DMS114 treated with DMSO at 0.1 percent for 48 hours (cell line): ENCODE results near the gene SLC6A13.
"Not testable (repeated sequence)": the region's sequence is repeated elsewhere in the genome, so short reads cannot be mapped to it uniquely, and the experiment has no call there.

ENCODE experiments used
- DNase-seq: peaks from one replicate; lab custom pipeline; 2025; ENCODE audit not compliant: unreplicated experiment; lab: John Stamatoyannopoulos, UW

Gene SLC6A13

DNA sequence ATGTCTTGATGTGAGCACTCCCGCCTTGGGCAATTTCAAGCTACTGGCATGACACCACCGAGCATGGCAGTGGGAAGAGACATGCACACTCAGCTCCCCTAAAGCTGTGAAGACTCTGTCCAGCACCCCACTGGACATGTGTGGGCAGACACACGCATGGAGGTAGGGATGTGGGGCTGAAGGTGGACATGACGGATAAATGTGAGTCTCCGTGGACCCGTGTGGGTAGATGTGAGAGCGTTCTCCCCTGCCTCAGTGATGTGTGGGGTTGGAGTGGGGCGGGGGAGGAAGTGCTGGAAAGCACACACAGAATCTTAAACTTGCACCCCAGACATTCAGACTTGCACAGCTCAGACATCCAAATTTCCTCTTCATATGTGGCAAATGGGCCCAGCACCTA is 61.3 kb downstream of the SLC6A13 start:
- no peak for DNase-seq

DNA sequence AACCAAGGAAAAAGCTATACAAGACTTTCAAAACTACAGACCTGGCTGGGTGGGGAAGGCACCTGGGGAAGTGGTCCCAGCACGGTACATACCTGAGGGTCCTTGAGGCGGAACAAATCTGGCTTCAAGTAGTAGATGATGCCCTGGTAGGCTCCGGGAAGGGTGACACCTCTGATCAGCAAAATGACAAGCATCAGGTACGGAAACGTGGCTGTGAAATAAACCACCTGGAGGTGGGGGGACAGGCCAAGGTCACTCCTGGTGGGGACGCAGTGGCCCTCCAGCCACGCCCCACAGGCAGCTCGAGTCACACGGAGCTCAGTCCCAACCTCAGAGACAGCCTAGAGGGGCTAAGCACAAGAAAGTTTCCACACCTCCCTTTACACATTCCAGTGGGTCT is 63.9 kb downstream of the SLC6A13 start:
- DNase-seq: no peak

DNA sequence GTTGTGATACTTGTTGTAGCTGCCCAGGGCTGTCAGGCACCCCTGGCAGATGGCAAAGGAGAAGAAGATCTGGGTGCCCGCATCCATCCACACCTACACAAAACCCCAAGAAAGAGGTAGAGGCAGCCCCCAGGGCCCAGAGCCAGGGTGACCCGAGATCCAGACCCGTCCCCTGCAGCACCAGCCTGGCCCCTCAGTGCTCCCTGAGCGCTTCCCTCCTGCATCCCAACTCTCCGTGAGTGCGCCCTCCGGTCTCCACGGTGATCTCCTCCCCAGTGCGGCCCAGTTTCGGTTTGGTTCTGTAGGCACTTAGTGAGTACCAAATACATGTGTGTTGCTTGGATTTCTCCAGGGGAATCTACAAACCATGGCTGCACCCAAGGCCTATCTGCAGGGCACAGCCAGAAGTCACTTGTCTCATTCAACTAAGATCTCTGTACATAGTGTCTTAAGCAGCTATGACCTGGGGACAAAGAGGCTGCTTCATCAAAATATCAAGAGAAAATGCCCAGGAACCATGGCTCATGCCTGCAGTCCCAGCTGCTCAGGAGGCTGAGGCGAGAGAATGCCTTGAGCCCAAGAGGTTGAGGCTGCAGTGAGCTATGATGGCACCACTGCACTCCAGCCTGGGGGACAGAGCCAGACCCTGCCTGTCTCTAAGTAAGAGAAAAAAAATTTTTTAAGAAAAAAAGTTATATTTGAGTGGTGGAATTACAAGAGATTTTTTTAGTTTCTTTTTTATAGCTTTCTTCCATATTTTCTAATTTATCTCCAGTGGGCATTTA is 64.5 kb downstream of the SLC6A13 start:
- no peak for DNase-seq

DNA sequence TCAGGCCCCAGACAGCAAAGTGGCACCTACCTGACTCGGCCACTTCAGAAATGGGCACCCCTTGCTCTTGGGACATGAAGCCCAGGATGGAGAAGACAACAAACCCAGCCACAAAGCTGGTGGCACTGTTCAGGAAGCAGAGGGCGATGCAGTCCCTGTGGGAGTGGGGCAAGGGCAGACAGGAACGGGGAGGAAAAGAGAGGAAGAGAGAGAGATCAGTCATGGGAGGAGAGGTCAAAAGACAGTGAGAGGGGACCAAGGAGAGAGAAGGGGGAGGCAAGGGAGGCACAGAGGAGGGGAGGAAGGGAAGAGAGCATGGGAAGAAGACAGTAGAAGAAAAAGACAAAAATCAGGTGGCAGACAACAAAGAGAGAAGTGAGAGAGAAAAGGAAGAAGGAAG is 65.3 kb downstream of the SLC6A13 start:
- no peak for DNase-seq

DNA sequence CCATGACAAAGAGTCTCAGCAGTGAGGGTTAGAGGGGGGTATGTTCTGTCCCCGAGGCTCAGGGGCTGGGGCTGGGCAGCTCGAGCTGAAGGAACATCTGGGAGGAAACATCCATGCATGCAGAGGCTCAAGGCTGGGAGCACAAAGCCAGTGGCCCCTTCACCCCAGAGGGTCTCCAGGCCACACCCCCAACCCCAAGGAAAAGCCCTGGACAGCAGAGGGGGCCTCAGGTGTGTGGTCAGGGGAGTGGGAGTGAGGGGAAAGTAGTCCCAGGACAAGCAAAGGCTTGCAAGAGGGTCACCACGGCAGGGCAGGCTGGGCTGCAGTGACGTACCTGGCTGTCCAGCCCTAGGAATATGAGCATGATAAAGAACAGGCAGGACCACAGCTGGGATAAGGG is 66.2 kb downstream of the SLC6A13 start:
- no peak for DNase-seq

DNA sequence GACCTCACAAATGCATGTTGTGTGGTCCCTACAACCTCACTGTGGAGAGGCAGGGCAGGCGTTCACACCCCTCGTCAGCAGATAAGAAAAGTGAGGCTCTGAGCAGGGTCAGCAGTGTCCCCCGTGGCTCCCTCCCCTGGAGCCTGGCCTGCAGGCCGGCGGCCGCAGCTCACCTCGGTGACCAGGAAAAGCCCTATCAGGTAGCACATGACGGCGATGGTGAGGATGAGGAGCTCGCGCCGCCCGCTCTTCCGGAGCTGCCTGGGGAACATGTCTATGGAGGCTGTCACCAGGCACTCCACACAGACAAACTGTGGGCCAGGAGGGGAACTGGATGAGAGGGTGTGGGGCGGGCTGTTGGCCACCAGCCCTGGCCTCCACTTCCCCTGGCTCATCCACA is 66.7 kb downstream of the SLC6A13 start:
- DNase-seq: no peak

DNA sequence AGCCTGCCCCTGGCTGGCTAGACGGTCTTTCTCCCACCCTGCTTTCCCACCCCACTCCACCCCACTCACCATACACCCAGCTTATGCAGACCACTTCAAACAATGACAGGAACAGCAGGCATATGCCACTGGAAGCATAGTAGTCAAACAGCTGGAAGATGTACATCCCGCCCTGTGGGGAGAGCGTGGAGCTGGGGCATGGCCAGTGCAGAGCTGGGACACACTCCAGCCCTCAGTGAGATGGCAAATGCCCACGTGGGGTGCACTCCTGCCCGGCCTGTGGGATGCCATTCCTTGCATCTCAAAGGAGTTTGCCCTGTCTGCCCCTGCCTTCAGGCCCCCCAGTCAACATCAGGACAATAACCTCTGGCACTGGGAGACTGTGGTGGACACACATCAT is 67.5 kb downstream of the SLC6A13 start:
- no peak for DNase-seq

DNA sequence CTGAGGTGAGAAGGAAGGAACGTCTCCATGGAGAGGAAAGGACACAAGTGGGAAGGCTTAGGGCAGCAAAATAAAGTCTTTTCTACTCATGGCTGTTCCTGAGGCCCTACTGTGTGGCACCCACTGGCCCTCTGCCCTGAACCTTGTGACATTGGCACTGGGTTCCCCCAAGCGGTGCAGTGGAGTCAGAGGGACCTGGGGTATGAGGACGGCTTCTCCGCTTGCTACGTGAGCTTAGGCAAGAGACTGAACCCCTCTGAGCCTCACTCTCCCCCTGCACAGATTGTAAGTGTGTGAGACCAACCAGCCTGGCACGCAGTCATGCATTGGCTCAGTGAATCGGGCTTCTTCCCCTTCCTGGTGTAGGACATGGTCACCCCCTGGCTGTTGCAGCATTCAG is 68.4 kb downstream of the SLC6A13 start:
- DNase-seq: no peak

DNA sequence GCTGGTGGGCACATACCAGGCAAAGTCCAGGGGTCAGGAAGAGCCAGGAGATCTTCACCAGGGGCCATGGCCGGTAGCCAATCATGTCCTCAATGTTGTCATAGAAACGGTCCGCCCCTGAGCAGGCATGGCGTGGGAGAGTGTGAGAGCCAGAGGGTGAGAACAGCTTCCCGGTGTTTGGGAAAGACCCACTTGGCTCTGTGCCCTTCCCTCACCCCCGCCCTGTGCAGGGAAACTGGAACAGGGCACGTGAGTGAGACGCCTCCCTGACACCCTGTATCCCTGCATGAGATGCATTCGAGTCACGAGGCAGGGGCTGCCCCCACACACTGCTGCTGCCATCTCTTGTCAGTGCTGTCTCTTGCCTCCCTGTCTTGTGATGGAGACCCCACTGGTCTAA is 69.4 kb downstream of the SLC6A13 start:
- no peak for DNase-seq

DNA sequence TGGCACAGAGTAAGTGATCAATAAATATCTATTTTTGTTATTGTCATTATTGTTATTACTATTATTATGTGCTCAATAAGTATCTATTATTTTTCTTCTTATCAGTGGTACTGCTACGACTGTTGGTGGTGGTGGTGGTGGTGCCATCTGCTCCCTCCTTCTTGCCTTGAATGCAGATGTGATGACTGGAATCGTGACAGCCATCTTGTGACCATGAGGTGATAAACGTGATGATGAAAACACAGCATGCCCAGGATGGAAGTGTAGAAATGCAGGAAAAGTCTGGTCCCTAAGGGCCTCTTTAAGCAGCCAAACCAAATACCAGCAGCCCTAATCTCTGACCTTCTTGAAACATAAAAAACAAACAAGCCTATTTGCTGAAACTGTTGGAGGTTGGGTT is 71.1 kb downstream of the SLC6A13 start:
- DNase-seq: no peak

DNA sequence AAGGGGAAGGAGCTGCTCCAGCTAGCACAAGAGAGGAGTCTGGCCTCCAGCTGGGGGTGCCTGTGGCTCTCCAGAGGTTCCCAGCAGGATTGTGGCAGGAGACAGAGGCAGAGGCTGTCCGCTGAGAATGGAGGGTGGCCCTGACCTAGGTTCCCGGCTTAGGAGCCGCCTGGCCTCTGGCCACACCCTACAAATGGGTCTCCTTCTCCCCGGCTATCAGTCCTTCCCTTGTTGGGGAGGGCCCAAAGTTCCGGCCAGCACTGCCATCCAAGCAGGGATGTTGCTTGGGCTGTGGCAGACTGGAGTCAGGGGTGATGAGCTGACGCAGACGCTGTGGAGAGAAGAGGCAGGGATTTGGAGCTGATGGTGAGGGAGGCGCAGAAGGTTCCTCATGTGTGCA is 71.8 kb downstream of the SLC6A13 start:
- DNase-seq: no peak

DNA sequence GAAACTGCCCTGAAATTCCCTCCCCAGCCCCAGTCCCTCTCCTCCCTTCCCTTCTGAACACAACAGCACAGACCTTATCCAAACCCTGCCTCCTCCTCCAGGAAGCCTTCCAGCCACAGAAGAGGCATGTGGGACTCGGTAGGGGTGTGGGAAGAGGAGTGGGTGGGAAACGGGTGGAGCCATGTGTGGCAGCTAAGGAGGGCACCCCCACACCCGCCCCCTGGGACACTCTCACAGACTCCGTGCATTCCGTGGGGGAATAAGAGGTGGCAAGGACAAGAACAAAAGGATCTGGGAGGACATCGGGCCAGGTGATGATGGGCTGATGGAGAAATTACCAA is 73.0 kb downstream of the SLC6A13 start:
- DNase-seq: no peak

DNA sequence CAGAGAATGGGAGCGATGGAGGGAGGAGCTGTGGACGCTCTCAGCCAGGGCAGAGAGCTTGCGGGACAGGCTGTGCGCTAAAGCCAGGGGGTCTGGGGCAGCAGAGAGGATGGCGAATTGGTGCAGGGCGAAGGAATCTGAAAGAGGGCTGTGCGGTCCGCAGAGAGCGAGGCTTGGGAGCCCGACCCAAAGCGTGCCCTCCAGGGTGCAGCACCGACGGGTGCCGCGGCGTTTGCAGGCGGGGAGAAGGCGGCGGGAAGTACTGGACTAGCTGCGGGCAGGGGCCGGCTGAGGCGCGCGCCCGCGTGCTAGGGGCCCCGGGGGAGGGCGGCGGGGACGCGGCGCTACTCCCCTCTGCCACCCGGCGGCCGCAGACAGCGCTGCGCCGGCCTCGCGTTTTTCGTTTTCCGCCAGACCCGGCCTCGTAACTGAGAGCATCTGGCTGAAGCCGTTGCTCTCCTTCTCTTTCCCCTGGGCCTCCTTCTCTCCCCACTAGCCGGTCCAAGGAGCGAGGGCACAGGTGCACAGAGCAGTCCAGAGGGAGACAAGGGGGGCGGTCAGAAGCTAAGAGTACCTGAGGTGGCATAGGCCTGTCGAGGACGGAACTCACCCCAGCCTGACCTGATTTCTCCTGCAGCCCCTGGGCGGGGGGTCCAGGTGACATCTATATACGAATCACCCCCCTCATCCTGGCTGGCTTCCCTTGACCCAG is 73.6 kb downstream of the SLC6A13 start:
- peak; percentile 44 for DNase-seq

DNA sequence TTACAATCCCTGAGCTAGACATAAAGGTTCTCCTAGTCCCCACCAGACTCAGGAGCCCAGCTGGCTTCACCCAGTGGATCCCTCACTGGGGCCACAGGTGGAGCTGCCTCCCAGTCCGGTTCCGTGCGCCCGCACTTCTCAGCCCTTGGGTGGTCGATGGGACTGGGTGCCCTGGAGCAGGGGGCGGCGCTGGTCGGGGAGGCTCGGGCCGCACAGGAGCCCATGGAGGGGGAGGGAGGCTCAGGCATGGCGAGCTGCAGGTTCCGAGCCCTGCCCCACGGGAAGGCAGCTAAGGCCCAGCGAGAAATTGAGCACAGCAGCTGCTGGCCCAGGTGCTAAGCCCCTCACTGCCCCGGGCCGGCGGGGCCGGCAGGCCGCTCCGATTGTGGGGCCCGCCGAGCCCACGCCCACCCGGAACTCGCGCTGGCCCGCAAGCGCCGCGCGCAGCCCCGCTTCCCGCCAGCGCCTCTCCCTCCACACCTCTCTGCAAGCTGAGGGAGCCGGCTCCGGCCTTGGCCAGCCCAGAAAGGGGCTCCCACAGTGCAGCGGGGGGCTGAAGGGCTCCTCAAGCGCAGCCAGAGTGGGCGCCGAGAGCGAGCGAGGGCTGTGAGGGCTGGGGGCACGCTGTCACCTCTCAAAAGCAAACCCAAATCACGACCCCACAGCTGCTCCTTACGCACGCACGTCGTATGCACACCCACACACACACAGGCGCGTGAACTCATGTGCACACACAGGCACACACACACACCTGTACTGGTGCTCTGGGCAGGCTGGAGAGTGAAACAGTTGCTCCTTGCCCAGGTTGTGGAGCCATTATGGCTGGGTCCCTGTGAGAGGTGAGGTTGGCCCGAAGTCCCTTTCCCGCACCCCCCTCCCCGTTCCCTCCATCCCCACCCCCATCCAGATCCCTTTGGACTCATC is 74.4 kb downstream of the SLC6A13 start:
- not testable (repeated sequence) for DNase-seq

DNA sequence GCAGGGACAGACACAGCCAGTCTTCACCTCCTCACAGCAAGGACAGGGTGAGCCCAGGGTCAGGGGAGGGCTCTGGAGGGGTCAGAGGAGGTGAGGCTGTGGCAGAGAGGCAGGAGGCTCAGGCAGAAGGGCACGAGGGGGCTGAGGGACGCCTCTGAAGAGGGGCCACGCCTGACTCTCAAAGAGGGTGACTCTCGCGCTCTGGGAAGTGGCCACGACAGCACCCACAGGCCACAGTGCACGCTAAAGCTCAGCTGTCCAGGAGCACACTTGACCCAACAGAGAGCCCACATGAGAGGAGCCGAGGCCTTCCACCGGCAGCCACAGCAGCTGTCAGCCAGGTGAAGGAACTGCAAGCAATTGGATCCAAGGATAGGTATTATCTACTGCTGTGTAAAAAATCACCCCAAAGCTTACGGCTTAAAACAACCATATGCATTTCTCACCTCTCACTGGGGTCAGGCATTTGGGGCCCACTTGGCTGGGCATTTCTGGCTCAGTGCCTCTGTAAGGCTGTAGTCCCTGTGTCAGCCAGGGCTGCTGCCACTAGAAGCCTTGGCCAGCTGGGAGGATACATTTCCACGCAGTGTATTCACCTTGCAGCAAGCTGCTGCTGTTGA is 76.5 kb downstream of the SLC6A13 start:
- no peak for DNase-seq

DNA sequence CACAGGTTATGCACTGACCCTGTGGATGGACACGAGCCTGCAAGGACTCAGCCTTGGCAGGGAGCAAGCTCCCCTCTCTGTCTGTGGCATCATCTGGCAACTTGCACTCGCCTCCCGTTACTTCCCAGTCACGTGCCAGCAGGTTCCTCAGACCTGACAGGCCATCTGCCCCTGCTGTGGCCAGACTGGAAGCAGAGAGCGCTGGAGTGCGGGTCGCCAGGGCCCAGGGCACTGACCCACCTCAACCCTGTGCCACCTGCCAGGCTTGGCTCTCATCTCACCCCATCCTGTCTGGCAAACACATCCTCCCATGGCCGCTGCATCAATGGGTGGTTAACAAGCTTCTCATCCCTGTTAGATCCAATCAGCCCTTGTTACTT is 77.1 kb downstream of the SLC6A13 start:
- DNase-seq: no peak

DNA sequence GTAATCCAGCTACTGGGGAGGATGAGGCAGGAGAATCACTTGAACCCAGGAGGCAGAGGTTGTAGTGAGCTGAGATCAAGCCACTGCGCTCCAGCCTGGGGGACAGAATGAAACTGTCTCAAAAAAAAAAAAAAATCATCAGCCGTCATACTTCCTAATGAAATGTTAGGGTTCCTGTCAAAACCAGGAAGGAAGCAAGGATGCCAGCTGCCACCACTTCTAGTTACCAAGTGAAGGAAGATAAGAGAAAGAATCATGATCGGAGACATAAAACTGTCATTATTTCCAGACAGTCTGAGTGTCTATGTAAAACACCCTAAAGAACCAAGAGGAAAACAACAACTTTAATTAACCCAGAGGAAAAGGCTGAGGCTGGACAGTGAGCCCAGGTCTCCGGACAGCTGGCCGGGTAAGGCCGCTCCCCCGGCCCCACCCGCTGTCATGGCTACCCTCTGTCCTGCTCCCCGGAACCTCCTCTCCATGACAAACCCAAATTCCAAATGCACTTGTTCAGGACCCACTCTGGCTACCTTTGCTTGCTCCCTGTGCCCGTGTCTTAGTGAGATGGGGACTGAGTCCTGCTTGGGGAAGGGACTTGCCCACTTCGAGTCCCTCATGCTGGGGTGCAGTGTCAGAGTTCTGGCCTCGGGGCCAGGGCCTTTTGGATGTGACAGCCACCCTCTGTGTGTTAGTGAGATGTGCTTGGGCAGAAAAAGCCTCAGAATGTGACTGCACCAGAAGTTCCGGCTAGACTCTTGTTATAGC is 77.6 kb downstream of the SLC6A13 start:
- DNase-seq: no peak

DNA sequence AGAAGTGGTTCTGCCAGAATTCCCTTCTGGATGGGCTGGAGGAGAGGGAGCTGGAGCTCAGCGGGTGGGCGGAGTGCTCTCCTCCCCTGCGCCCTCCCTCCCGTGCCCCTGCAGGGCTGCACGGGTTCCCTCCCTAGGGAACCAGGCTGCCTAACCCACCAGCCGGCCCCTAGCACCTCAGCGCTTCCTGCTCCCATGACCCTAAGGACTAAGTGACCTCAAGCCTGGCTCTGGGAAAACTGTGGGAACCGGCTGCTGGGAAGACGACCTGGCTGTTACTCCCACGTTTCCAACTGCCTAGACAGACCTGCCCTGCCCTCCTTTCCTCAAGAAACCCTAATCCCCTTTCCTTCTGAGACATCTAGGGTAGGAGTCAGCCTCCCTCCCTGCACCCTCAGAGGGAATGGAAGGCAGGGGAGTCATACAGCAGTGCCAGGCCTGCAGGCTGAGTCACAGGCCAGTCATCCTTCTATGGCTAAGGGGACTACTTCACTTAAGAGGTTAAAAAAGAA is 80.2 kb downstream of the SLC6A13 start:
- DNase-seq: no peak

DNA sequence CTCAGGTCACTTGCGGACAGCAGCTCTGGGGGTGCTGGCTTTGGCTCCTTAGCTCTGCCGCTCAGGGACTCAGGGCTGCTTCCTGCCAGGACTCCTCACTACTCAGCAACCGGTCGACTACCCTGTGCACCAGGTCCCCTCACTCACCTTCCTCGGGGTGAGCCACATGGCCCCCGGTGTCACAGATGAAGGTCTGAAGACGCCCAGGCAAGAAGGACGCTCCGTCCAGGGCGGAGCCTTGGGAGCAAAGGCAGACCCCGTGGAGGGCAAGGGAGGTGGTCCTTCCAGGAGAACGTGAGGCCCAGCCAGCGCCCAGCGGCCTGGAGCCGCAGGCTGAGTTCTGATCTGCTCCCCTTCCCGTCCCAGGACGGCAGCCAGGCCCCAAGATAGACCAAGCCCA is 80.7 kb downstream of the SLC6A13 start:
- DNase-seq: no peak

DNA sequence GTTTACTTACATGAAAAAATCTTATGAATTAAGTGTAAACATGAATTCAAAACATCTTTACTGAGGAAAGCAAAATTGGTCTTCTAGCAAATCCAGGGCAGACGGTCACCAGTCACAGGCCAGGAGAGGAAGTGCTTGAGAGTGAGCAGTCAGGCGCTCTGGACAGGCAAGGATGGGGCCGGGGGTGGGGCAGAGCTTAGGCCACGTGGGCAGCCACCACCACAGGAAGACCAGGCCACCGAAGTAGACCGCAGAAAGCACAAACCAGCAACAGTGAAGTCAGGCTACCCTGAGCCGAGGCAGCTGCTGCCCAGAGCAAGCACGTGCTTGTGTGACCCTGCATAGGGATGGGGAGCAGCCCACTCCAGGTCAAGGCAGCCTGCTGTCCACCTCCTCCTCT is 82.2 kb downstream of the SLC6A13 start:
- no peak for DNase-seq
